Vagina (tissue), 2 donors: Measurements from ENCODE around the gene CDH15. TPM values are rescaled to one million over a fixed set of nuclear protein-coding genes. Genes with fewer than 3 reads are reported as not detected.

Source experiments
- DNase-seq, 2 donors: peaks; one replicate each; pipeline ENCODE4 v3.0.0-alpha.2; 2017; ENCODE audit errors: extremely low spot score in 2 of 2
- H3K27ac ChIP-seq: fragments of 200-600 bp; sonication (generic); one replicate; pipeline ENCODE4 v1.5.1; 2019
- H3K27me3 ChIP-seq: fragments of 200-600 bp; sonication (generic); one replicate; pipeline ENCODE4 v1.5.1; 2019
- H3K36me3 ChIP-seq, 2 donors: fragments of 200-600 bp; sonication (generic); one replicate each; pipeline ENCODE4 v1.5.1; 2017 to 2019
- H3K4me1 ChIP-seq: fragments of 200-600 bp; sonication (generic); one replicate; pipeline ENCODE4 v1.5.1; 2019
- H3K4me3 ChIP-seq, 2 donors: fragments of 200-600 bp; sonication (generic); 1 replicate in 1 of 2; 2 replicates in 1 of 2; pipeline ENCODE4 v1.5.1; 2016 to 2019
- H3K9me3 ChIP-seq: fragments of 200-600 bp; sonication (generic); one replicate; pipeline ENCODE4 v1.5.1; 2019
- POLR2A ChIP-seq, 2 donors: fragments of 450-650 bp; IDR thresholded peaks; one replicate each; pipeline ENCODE4 v1.6.1; 2017; ENCODE audit warnings: antibody characterized with exemption in 2 of 2, mild to moderate bottlenecking in 2 of 2, moderate library complexity in 2 of 2
- POLR2AphosphoS5 ChIP-seq, 2 donors: sonication (generic); formaldehyde crosslinking; IDR thresholded peaks; one replicate each; pipeline ENCODE4 v1.9.0; 2017; ENCODE audit warnings: antibody characterized with exemption in 2 of 2, mild to moderate bottlenecking in 2 of 2, low read depth in 1 of 2; ENCODE audit not compliant: insufficient read depth in 1 of 2
- intact Hi-C: fragments of 100-400 bp; cut with DNase I; formaldehyde crosslinking; loops from one replicate; pipeline ENCODE4 v1.15.1; 2023
- total RNA-seq: library from RNA; depleted of rRNA; stranded (reverse); fragments of >200 nt; gene quantifications from one replicate; pipeline ENCODE4 v1.2.3, GENCODE V29; 2016
- TF ChIP-seq, protein P1 (sequence below), 3 experiments: fragments of 450-650 bp in 2 of 3; fragments of 200-600 bp in 1 of 3; sonication (generic) in 1 of 3; IDR thresholded peaks; one replicate each; pipeline ENCODE4 v1.5.1; 2017 to 2019; ENCODE audit warnings: antibody characterized with exemption in 3 of 3, mild to moderate bottlenecking in 2 of 3, moderate library complexity in 2 of 3

Gene CDH15
- total RNA-seq, 1 donor from 2014 or later: not detected

GRCh38 chr16:89144681-89145080, 26.9 kb upstream of the CDH15 start:
- no peaks in the 10 kb centered on the region for H3K4me1 ChIP-seq
- TF ChIP-seq, protein P1, sequence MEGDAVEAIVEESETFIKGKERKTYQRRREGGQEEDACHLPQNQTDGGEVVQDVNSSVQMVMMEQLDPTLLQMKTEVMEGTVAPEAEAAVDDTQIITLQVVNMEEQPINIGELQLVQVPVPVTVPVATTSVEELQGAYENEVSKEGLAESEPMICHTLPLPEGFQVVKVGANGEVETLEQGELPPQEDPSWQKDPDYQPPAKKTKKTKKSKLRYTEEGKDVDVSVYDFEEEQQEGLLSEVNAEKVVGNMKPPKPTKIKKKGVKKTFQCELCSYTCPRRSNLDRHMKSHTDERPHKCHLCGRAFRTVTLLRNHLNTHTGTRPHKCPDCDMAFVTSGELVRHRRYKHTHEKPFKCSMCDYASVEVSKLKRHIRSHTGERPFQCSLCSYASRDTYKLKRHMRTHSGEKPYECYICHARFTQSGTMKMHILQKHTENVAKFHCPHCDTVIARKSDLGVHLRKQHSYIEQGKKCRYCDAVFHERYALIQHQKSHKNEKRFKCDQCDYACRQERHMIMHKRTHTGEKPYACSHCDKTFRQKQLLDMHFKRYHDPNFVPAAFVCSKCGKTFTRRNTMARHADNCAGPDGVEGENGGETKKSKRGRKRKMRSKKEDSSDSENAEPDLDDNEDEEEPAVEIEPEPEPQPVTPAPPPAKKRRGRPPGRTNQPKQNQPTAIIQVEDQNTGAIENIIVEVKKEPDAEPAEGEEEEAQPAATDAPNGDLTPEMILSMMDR (IDR thresholded peaks at IDR 0.05): no peak
- TF ChIP-seq POLR2A (IDR thresholded peaks at IDR 0.05) (no peak), POLR2AphosphoS5 (IDR thresholded peaks at IDR 0.05; ENCODE audit: insufficient read depth in 1 of 2, low read depth in 1 of 2) (no peak)
- H3K36me3 ChIP-seq: peaks cover 0 to 45% of the 10 kb centered on the region in 2 donors
- DNase-seq: no peak
- no peak overlapping the region for H3K27ac ChIP-seq
- H3K9me3 ChIP-seq: no peaks in the 10 kb centered on the region
- no peaks in the 10 kb centered on the region for H3K27me3 ChIP-seq
- intact Hi-C loops: no loop called here
- H3K4me3 ChIP-seq: no peak overlapping the region

GRCh38 chr16:89145406-89146161, 26.0 kb upstream of the CDH15 start:
- no peak for TF ChIP-seq POLR2AphosphoS5 (IDR thresholded peaks at IDR 0.05; ENCODE audit: insufficient read depth in 1 of 2, low read depth in 1 of 2)
- TF ChIP-seq POLR2A (IDR thresholded peaks at IDR 0.05): no peak
- H3K36me3 ChIP-seq: peaks cover 0 to 42% of the 10 kb centered on the region in 2 donors
- no peak for DNase-seq
- H3K9me3 ChIP-seq: no peaks in the 10 kb centered on the region
- H3K27ac ChIP-seq: no peak overlapping the region
- intact Hi-C loops: no loop called here
- H3K4me3 ChIP-seq: no peak overlapping the region
- H3K27me3 ChIP-seq: no peaks in the 10 kb centered on the region
- H3K4me1 ChIP-seq: no peaks in the 10 kb centered on the region

DNA sequence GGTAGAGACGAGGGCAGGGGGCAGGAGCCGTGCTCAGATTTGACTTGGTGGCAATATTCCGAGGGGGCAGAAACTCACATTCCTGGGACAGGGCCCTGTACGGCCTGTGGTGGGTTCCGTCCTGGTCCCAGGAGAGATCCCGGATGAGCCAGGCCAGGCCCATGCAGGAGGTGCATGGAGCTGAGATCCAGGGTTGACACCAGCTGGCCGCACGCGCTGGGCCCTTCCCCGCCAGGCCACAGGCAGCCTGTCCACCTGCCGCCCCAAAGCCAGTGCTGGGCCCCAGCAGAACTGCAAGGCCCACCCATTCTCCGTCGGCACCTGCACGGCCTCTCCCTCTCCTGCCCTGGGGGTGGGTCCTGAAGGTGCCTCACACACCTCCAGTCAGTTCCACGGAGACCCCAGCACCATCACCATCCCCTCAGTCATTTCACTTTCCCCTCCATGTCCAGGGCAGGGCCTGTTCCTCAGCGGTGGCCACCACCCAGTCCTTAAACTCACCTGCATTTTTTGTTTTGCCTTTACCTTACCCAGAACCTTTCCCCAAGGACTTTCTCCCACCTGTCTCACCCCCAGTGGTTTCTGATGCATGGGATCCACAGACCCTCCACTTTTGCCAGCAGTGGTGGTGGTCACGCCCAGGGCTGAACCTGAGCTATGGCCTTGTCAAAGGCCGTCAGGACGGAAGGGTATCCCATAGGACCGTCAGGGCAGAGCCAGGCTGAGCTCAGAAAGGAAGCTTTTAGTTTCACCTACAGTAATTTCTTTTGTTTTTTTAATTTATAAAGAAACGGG, 25.1 kb upstream of the CDH15 start:
- intact Hi-C loops: no loop called here
- no peaks in the 10 kb centered on the region for H3K27me3 ChIP-seq
- peaks cover 0 to 41% of the 10 kb centered on the region in 2 donors for H3K36me3 ChIP-seq
- no peak overlapping the region for H3K27ac ChIP-seq
- no peaks in the 10 kb centered on the region for H3K4me1 ChIP-seq
- no peak overlapping the region for H3K4me3 ChIP-seq
- no peak for DNase-seq
- no peaks in the 10 kb centered on the region for H3K9me3 ChIP-seq
- TF ChIP-seq POLR2A (IDR thresholded peaks at IDR 0.05) (no peak), POLR2AphosphoS5 (IDR thresholded peaks at IDR 0.05; ENCODE audit: insufficient read depth in 1 of 2, low read depth in 1 of 2) (no peak)
- TF ChIP-seq, protein P1 (IDR thresholded peaks at IDR 0.05): no peak

- TF ChIP-seq, protein P1 (IDR thresholded peaks at IDR 0.05): no peak
- TF ChIP-seq POLR2AphosphoS5 (IDR thresholded peaks at IDR 0.05; ENCODE audit: insufficient read depth in 1 of 2, low read depth in 1 of 2): no peak
- TF ChIP-seq POLR2A (IDR thresholded peaks at IDR 0.05): no peak
- Histone ChIP-seq H3K27ac (no peak overlapping the region), H3K4me1 (no peaks in the 10 kb centered on the region), H3K36me3 (peaks cover 0 to 40% of the 10 kb centered on the region in 2 donors), H3K27me3 (no peaks in the 10 kb centered on the region), H3K9me3 (no peaks in the 10 kb centered on the region), H3K4me3 (no peak overlapping the region)
- intact Hi-C loops: no loop called here
- no peak for DNase-seq
Observed at GRCh38 chr16:89147085-89147817, 24.3 kb upstream of the CDH15 start.

DNA sequence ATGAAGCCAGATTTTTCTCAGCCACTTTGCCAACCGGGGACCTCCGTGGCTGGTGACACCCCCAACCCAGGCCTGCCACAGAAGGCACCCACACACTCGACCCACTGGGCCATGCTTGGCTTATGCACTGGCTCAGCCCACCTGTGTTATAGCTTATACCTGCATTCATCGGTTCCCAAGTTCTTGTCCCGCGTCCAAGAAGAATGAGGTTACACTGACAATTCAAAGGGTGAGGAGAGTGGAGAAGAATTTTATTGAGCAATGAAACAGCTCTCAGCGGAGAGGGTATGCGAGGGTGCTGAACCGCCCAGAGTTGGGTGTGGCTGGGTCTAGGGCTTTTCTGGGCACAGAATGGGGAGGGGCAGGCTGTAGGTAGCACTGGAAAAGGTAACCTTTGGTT, 22.2 kb upstream of the CDH15 start:
- H3K27ac ChIP-seq: no peak overlapping the region
- no peak for TF ChIP-seq POLR2A (IDR thresholded peaks at IDR 0.05)
- TF ChIP-seq, protein P1 (IDR thresholded peaks at IDR 0.05): no peak
- no peak for TF ChIP-seq POLR2AphosphoS5 (IDR thresholded peaks at IDR 0.05; ENCODE audit: insufficient read depth in 1 of 2, low read depth in 1 of 2)
- DNase-seq: no peak
- no peak overlapping the region for H3K4me3 ChIP-seq
- H3K27me3 ChIP-seq: no peaks in the 10 kb centered on the region
- intact Hi-C loops: no loop called here
- H3K36me3 ChIP-seq: peaks cover 0 to 40% of the 10 kb centered on the region in 2 donors
- peaks cover 9% of the 10 kb centered on the region for H3K4me1 ChIP-seq
- no peaks in the 10 kb centered on the region for H3K9me3 ChIP-seq
